Mesenchymal stem cell (in vitro differentiated cells and primary cell): Measurements from ENCODE around the gene KATNAL2.
"Not testable (repeated sequence)": the region's sequence is repeated elsewhere in the genome, so short reads cannot be mapped to it uniquely, and the experiment has no call there.

Source experiments
- DNase-seq: peaks from one replicate; pipeline ENCODE4 v3.0.0-alpha.2; 2013
- H2AFZ ChIP-seq: one replicate; pipeline ENCODE4 v1.6.1; 2013; ENCODE audit warnings: low read depth, mild to moderate bottlenecking, control low read depth, inconsistent platforms, low read length, moderate library complexity
- H2AK5ac ChIP-seq: 2 replicates; pipeline ENCODE4 v1.6.1; 2013; ENCODE audit warnings: low read length, moderate library complexity, mild to moderate bottlenecking, inconsistent platforms; ENCODE audit not compliant: severe bottlenecking
- H2BK120ac ChIP-seq: one replicate; pipeline ENCODE4 v1.6.1; 2013; ENCODE audit warnings: low read depth, mild to moderate bottlenecking, inconsistent platforms, low read length, moderate library complexity
- H2BK12ac ChIP-seq, 2 experiments: one replicate each; pipeline ENCODE4 v1.6.1; 2013; ENCODE audit warnings: inconsistent platforms in 2 of 2, low read length in 2 of 2, mild to moderate bottlenecking in 2 of 2, moderate library complexity in 2 of 2, control low read depth in 1 of 2
- H2BK15ac ChIP-seq: one replicate; pipeline ENCODE4 v1.6.1; 2013; ENCODE audit warnings: mild to moderate bottlenecking, low read depth, inconsistent platforms; ENCODE audit not compliant: poor library complexity, severe bottlenecking
- H2BK5ac ChIP-seq: 2 replicates; pipeline ENCODE4 v1.6.1; 2013; ENCODE audit warnings: low read depth, mild to moderate bottlenecking, low read length, control low read depth, inconsistent platforms; ENCODE audit not compliant: poor library complexity, severe bottlenecking
- H3K14ac ChIP-seq, 2 experiments: one replicate each; pipeline ENCODE4 v1.6.1; 2013; ENCODE audit warnings: inconsistent platforms in 2 of 2, low read length in 2 of 2, control low read depth in 1 of 2, mild to moderate bottlenecking in 1 of 2, moderate library complexity in 1 of 2
- H3K18ac ChIP-seq, 2 experiments: one replicate each; pipeline ENCODE4 v1.6.1; 2013; ENCODE audit warnings: inconsistent platforms in 2 of 2, low read length in 2 of 2, control low read depth in 1 of 2, low read depth in 1 of 2, mild to moderate bottlenecking in 1 of 2
- H3K23ac ChIP-seq, 2 experiments: one replicate each; pipeline ENCODE4 v1.6.1; 2013; ENCODE audit warnings: inconsistent platforms in 2 of 2, low read length in 2 of 2, mild to moderate bottlenecking in 2 of 2, moderate library complexity in 2 of 2, control low read depth in 1 of 2
- H3K27ac ChIP-seq: 2 replicates; pipeline ENCODE4 v1.5.1; 2013; ENCODE audit warnings: mild to moderate bottlenecking, moderate library complexity, low read length, control low read depth, inconsistent platforms; ENCODE audit not compliant: poor library complexity, severe bottlenecking
- H3K27me3 ChIP-seq, 2 experiments: 2 replicates each; pipeline versions ENCODE4 v1.6.1 to v1.7.0; 2013; ENCODE audit warnings: low read length in 2 of 2, mild to moderate bottlenecking in 2 of 2, moderate library complexity in 2 of 2, control low read depth in 1 of 2, inconsistent platforms in 1 of 2; ENCODE audit not compliant: control insufficient read depth in 1 of 2, insufficient read depth in 1 of 2
- H3K36me3 ChIP-seq, 2 experiments: 2 replicates each; pipeline versions ENCODE4 v1.6.1 to v1.7.0; 2013; ENCODE audit warnings: low read length in 2 of 2, control low read depth in 1 of 2, inconsistent platforms in 1 of 2, low read depth in 1 of 2, mild to moderate bottlenecking in 1 of 2; ENCODE audit not compliant: insufficient read depth in 2 of 2, control insufficient read depth in 1 of 2
- H3K4ac ChIP-seq, 2 experiments: one replicate each; pipeline ENCODE4 v1.6.1; 2013; ENCODE audit warnings: inconsistent platforms in 2 of 2, low read length in 2 of 2, mild to moderate bottlenecking in 2 of 2, moderate library complexity in 2 of 2, control low read depth in 1 of 2, low read depth in 1 of 2
- H3K4me1 ChIP-seq: 2 replicates; pipeline ENCODE4 v1.6.1; 2013; ENCODE audit warnings: low read depth, low read length, control low read depth; ENCODE audit not compliant: control insufficient read depth, insufficient read depth
- H3K4me2 ChIP-seq: 2 replicates; pipeline ENCODE4 v1.6.1; 2013; ENCODE audit warnings: low read length, mild to moderate bottlenecking, inconsistent platforms; ENCODE audit not compliant: poor library complexity, severe bottlenecking
- H3K4me3 ChIP-seq, 2 experiments: 2 replicates each; pipeline versions ENCODE4 v1.5.1 to v1.7.0; 2013; ENCODE audit warnings: low read length in 2 of 2, mild to moderate bottlenecking in 2 of 2, control low read depth in 1 of 2, low read depth in 1 of 2; ENCODE audit not compliant: insufficient read depth in 1 of 2
- H3K79me1 ChIP-seq: replicated peaks from 2 replicates; pipeline ENCODE4 v1.6.1; 2013; ENCODE audit warnings: mild to moderate bottlenecking, control low read depth, low read length, inconsistent platforms; ENCODE audit not compliant: poor library complexity, severe bottlenecking
- H3K9ac ChIP-seq: 2 replicates; pipeline ENCODE4 v1.7.0; 2013; ENCODE audit warnings: mild to moderate bottlenecking, low read length, moderate library complexity
- H3K9me3 ChIP-seq: 2 replicates; pipeline ENCODE4 v1.7.0; 2013; ENCODE audit warnings: mild to moderate bottlenecking, low read length; ENCODE audit not compliant: control insufficient read depth
- H4K8ac ChIP-seq: one replicate; pipeline ENCODE4 v1.6.1; 2013; ENCODE audit warnings: inconsistent platforms, mild to moderate bottlenecking, low read length, moderate library complexity
- H4K91ac ChIP-seq: one replicate; pipeline ENCODE4 v1.6.1; 2013; ENCODE audit warnings: mild to moderate bottlenecking, low read length, inconsistent platforms
- WGBS: methylation state at CpG from one replicate; pipeline ENCODE4 v1.1.7; 2013; ENCODE audit warnings: mixed read lengths; 5-methylcytosine and 5-hydroxymethylcytosine counted together

KATNAL2 gene

DNA sequence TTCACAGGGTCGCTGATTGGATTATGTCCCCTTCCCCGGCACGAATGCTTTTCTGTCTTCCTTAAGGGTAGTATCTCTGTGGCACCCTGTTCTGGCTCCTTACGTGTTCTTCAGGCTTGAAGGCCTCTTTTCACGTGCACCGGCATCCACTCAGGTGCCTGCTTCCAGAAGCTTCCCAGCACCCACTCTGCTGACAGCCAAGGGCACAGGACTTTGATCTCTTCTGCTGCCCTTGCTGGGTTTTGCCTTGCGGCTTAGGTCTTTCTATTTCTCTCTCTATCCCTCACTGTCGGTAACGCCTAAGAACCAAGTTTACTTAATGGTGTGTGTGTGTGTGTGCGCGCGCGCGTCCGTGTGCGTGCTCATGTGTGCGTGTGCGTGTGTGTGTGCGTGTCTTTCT is 103.4 kb downstream of the KATNAL2 start:
- not testable (repeated sequence) for H3K4me3 ChIP-seq, H4K8ac ChIP-seq, H2BK120ac ChIP-seq, H3K36me3 ChIP-seq, DNase-seq, H3K27ac ChIP-seq, H3K18ac ChIP-seq, H3K4me1 ChIP-seq, H3K9ac ChIP-seq, H3K4me2 ChIP-seq, H2BK15ac ChIP-seq, H3K23ac ChIP-seq, H3K9me3 ChIP-seq, H2BK12ac ChIP-seq, H3K14ac ChIP-seq, H3K4ac ChIP-seq, H3K79me1 ChIP-seq, H4K91ac ChIP-seq, H2BK5ac ChIP-seq, H2AFZ ChIP-seq, H2AK5ac ChIP-seq, H3K27me3 ChIP-seq
- WGBS, result no CpG with 5 or more reads among the region's 19 CpGs

DNA sequence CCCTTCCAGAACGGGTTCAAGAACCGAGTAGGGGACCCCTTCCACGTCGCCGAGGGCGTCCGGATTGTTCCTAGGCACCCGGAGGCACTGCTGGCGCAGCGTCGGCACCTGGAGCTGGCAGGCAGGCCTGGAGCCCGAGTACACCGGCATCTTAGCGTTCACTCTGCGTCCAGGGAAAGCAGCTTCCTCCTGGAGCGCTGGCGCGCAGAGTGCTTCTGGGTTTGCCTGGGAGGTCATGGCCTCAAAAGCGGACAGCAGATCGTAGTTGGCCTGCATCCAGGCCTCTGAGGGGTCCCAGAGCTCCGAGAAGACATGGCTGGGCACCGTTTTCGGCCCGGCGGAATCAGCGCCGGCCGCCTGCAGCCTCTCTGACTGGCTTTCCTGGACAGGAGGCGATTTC is 105.4 kb downstream of the KATNAL2 start:
- H3K14ac ChIP-seq, DNase-seq, H2BK120ac ChIP-seq, H4K91ac ChIP-seq, H3K36me3 ChIP-seq, H3K4me1 ChIP-seq, H3K4me2 ChIP-seq, H3K4me3 ChIP-seq, H3K9ac ChIP-seq, H2BK12ac ChIP-seq, H2BK15ac ChIP-seq, H3K27me3 ChIP-seq, H2AK5ac ChIP-seq, H2BK5ac ChIP-seq, H4K8ac ChIP-seq, H3K79me1 ChIP-seq, H3K18ac ChIP-seq, H3K27ac ChIP-seq, H2AFZ ChIP-seq, H3K23ac ChIP-seq, H3K9me3 ChIP-seq, H3K4ac ChIP-seq: not testable (repeated sequence)
- no CpG with 5 or more reads among the region's 29 CpGs for WGBS

DNA sequence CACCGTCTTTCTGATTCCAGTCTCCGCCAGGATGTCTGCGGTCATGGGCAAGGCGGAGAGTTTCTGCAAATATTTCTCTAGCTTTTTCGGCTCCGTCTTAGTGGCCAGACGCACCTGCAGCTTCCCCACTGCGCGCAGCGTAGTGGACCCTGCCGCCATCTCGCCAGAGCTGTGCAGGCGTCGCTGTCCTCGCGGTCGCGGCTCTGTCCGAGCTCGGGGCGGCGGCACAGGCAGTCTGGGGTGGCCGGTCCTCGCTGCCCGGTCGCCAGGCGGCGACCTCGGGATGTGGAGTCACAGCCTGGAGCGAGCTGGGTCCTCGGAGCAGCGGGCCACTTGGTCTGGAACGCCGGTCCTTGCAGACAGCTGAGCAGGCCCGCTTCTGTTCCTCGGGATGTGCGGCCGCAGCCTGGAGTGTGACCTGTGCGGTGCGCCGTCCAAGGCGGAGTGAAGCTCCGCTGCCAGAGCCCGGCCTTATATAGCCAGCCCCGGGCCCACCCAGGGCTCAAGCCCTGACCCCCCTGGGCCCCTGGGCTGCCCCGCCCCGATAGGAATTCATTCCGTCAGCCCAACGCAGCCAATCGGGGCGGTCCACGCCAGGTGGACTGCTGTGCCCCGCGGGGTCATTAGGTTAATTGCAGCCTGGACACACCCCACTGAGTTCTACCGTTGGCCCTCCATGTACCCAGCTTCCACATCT is 106.5 kb downstream of the KATNAL2 start:
- H3K4ac ChIP-seq, H3K9me3 ChIP-seq, H3K14ac ChIP-seq, H3K4me1 ChIP-seq, H4K91ac ChIP-seq, DNase-seq, H2BK12ac ChIP-seq, H3K9ac ChIP-seq, H4K8ac ChIP-seq, H3K79me1 ChIP-seq, H3K36me3 ChIP-seq, H3K23ac ChIP-seq, H3K27me3 ChIP-seq, H2AK5ac ChIP-seq, H3K4me3 ChIP-seq, H2BK15ac ChIP-seq, H3K18ac ChIP-seq, H2BK5ac ChIP-seq, H3K27ac ChIP-seq, H2BK120ac ChIP-seq, H2AFZ ChIP-seq, H3K4me2 ChIP-seq: not testable (repeated sequence)
- WGBS, result no CpG with 5 or more reads among the region's 55 CpGs

DNA sequence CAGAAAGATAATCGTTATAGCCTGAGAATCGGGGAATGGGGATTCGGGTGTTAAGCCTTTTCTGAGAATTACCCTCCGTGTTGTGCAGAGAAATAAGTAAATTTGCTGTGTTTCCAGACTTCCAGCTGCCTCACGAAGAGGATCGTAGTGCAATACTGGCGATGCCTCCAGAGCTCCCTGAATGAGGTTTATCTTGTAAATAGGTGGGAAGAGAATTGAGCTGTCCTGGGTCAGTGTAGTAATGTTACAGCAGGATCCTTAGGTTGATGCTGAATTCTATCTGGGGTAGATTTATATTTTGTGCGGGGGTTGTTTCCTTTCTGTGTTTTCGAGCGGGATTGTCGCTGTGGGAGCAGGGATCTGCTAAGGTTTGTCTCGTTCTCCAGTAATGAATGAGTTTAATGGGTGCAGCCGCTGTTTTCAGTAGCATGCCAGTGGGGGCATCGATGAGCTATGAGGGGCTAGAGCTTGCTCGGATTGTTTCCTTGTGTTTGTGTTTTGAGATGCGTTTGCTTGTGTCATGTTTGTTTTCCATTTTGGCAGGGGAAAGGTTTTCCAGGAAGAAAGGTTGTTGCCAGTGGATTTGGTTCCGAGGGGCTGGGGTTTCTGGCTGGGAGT is 108.3 kb downstream of the KATNAL2 start:
- not testable (repeated sequence) for H3K27me3 ChIP-seq, H3K9ac ChIP-seq, H3K79me1 ChIP-seq, H3K36me3 ChIP-seq, H3K18ac ChIP-seq, H2BK15ac ChIP-seq, H3K27ac ChIP-seq, H3K4me2 ChIP-seq, H2BK12ac ChIP-seq, H2AFZ ChIP-seq, H3K4ac ChIP-seq, H2BK5ac ChIP-seq, H4K8ac ChIP-seq, H3K4me1 ChIP-seq, H3K4me3 ChIP-seq, H3K14ac ChIP-seq, H3K9me3 ChIP-seq, H4K91ac ChIP-seq, H3K23ac ChIP-seq, H2AK5ac ChIP-seq, H2BK120ac ChIP-seq, DNase-seq
- 82% methylated on average over 3 of the region's 17 CpGs for WGBS
